ENCODE results near the gene POLA1.

The POLA1 gene

GRCh38 chrX:24761306-24761705 lies 67.6 kb downstream of the POLA1 start:
- Mint-ChIP-seq H3K27ac (peak overlapping the region; percentile 14 to 40 (median 21)), H3K4me1 (peaks cover 33% of the 10 kb centered on the region), H3K36me3 (ENCODE audit: low read depth) (peaks cover 58% of the 10 kb centered on the region), H3K4me3 (peak overlapping the region in 2 of 3 experiments; percentile 18 to 25), H3K27me3 (ENCODE audit: low read depth) (no peaks in the 10 kb centered on the region), H3K9me3 (no peaks in the 10 kb centered on the region)
- TF ChIP-seq, protein P1, sequence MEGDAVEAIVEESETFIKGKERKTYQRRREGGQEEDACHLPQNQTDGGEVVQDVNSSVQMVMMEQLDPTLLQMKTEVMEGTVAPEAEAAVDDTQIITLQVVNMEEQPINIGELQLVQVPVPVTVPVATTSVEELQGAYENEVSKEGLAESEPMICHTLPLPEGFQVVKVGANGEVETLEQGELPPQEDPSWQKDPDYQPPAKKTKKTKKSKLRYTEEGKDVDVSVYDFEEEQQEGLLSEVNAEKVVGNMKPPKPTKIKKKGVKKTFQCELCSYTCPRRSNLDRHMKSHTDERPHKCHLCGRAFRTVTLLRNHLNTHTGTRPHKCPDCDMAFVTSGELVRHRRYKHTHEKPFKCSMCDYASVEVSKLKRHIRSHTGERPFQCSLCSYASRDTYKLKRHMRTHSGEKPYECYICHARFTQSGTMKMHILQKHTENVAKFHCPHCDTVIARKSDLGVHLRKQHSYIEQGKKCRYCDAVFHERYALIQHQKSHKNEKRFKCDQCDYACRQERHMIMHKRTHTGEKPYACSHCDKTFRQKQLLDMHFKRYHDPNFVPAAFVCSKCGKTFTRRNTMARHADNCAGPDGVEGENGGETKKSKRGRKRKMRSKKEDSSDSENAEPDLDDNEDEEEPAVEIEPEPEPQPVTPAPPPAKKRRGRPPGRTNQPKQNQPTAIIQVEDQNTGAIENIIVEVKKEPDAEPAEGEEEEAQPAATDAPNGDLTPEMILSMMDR (IDR thresholded peaks at IDR 0.05; ENCODE audit: unreplicated experiment in 3 of 3): no peak

- Mint-ChIP-seq H3K4me3 (no peak overlapping the region), H3K36me3 (ENCODE audit: low read depth) (peaks cover 61% of the 10 kb centered on the region), H3K27me3 (ENCODE audit: low read depth) (no peaks in the 10 kb centered on the region), H3K27ac (peak overlapping the region in 2 of 3 experiments; percentile 3 to 19), H3K9me3 (no peaks in the 10 kb centered on the region), H3K4me1 (peaks cover 50% of the 10 kb centered on the region)
- TF ChIP-seq, protein P1 (IDR thresholded peaks at IDR 0.05; ENCODE audit: unreplicated experiment in 3 of 3): no peak
These were observed 70.3 kb downstream of the POLA1 start for GRCh38 chrX:24763989-24764388.

- no peaks in the 10 kb centered on the region for H3K27me3 Mint-ChIP-seq (ENCODE audit: low read depth)
- H3K9me3 Mint-ChIP-seq: no peaks in the 10 kb centered on the region
- peaks cover 58% of the 10 kb centered on the region for H3K36me3 Mint-ChIP-seq (ENCODE audit: low read depth)
- peak overlapping the region in 1 of 3 experiments; percentile 15 for H3K27ac Mint-ChIP-seq
- TF ChIP-seq, protein P1 (IDR thresholded peaks at IDR 0.05; ENCODE audit: unreplicated experiment in 3 of 3): no peak
- no peak overlapping the region for H3K4me3 Mint-ChIP-seq
- peaks cover 24% of the 10 kb centered on the region for H3K4me1 Mint-ChIP-seq
These were observed 73.8 kb downstream of the POLA1 start for GRCh38 chrX:24767557-24767956.

- TF ChIP-seq, protein P1 (IDR thresholded peaks at IDR 0.05; ENCODE audit: unreplicated experiment in 3 of 3): no peak
- no peaks in the 10 kb centered on the region for H3K27me3 Mint-ChIP-seq (ENCODE audit: low read depth)
- H3K4me1 Mint-ChIP-seq: peaks cover 24% of the 10 kb centered on the region
- H3K36me3 Mint-ChIP-seq (ENCODE audit: low read depth): peaks cover 52% of the 10 kb centered on the region
- no peaks in the 10 kb centered on the region for H3K9me3 Mint-ChIP-seq
- H3K4me3 Mint-ChIP-seq: no peak overlapping the region
- no peak overlapping the region for H3K27ac Mint-ChIP-seq
These were observed 74.8 kb downstream of the POLA1 start for GRCh38 chrX:24768556-24768955.

DNA sequence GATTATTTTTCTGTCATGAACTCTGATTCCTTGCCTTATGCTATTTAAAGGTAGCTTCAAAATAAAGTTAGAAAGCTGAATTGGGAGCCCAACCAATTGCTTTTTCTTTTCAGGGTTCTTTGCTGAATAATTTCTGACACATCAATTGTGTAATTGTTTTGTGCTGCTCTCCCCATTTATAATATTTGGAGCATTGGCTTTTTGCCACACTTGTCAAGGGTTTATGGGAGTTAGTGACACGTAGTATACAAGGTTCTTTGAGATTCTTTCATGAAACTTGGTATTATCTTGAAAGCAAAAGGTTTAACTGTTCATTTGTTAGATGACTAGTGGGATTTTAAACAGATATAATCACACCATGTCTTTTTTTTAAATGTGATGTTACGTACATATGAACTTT lies 80.9 kb downstream of the POLA1 start:
- TF ChIP-seq, protein P1 (IDR thresholded peaks at IDR 0.05; ENCODE audit: unreplicated experiment in 3 of 3): no peak
- H3K4me3 Mint-ChIP-seq: no peak overlapping the region
- H3K27me3 Mint-ChIP-seq (ENCODE audit: low read depth): no peaks in the 10 kb centered on the region
- no peaks in the 10 kb centered on the region for H3K9me3 Mint-ChIP-seq
- H3K4me1 Mint-ChIP-seq: peaks cover 29% of the 10 kb centered on the region
- peaks cover 32% of the 10 kb centered on the region for H3K36me3 Mint-ChIP-seq (ENCODE audit: low read depth)
- H3K27ac Mint-ChIP-seq: peak overlapping the region in 2 of 3 experiments; percentile 27 to 55

GRCh38 chrX:24775891-24776290 lies 82.2 kb downstream of the POLA1 start:
- no peak overlapping the region for H3K4me3 Mint-ChIP-seq
- H3K27ac Mint-ChIP-seq: peak overlapping the region; percentile 21 to 76 (median 76)
- peaks cover 28% of the 10 kb centered on the region for H3K4me1 Mint-ChIP-seq
- no peaks in the 10 kb centered on the region for H3K27me3 Mint-ChIP-seq (ENCODE audit: low read depth)
- TF ChIP-seq, protein P1 (IDR thresholded peaks at IDR 0.05; ENCODE audit: unreplicated experiment in 3 of 3): no peak
- H3K36me3 Mint-ChIP-seq (ENCODE audit: low read depth): peaks cover 29% of the 10 kb centered on the region
- no peaks in the 10 kb centered on the region for H3K9me3 Mint-ChIP-seq

Data from nephron (organoid).